Measurements from ENCODE around the gene RHBDL2.
"Not testable (repeated sequence)": the region's sequence is repeated elsewhere in the genome, so short reads cannot be mapped to it uniquely, and the experiment has no call there.

The RHBDL2 gene

GRCh38 chr1:38929476-38929875, 12.2 kb downstream of the RHBDL2 start:
- no peak for DNase-seq

GRCh38 chr1:38929054-38929453, 12.6 kb downstream of the RHBDL2 start:
- DNase-seq: no peak

GRCh38 chr1:38926091-38926490, 15.5 kb downstream of the RHBDL2 start:
- no peak for DNase-seq

GRCh38 chr1:38925391-38925790, 16.2 kb downstream of the RHBDL2 start:
- no peak for DNase-seq

- DNase-seq: peak; percentile 35
Measured at GRCh38 chr1:38923607-38924006, 18.0 kb downstream of the RHBDL2 start.

- no peak for DNase-seq
Measured at GRCh38 chr1:38919130-38919529, 22.5 kb downstream of the RHBDL2 start.

- DNase-seq: no peak
Measured at GRCh38 chr1:38918568-38918967, 23.1 kb downstream of the RHBDL2 start.

- DNase-seq: no peak
Measured at GRCh38 chr1:38917772-38918171, 23.9 kb downstream of the RHBDL2 start.

- DNase-seq: no peak
Measured at GRCh38 chr1:38917337-38917736, 24.3 kb downstream of the RHBDL2 start.

- DNase-seq: peak; percentile 49
Measured at GRCh38 chr1:38915352-38915948, 26.2 kb downstream of the RHBDL2 start.

- not testable (repeated sequence) for DNase-seq
Measured at GRCh38 chr1:38914908-38915307, 26.7 kb downstream of the RHBDL2 start.

GRCh38 chr1:38908821-38909220, 32.8 kb downstream of the RHBDL2 start:
- no peak for DNase-seq

- DNase-seq: no peak
Measured at GRCh38 chr1:38905985-38906384, 35.6 kb downstream of the RHBDL2 start.

GRCh38 chr1:38899560-38899959, 42.1 kb downstream of the RHBDL2 start:
- no peak for DNase-seq

GRCh38 chr1:38898653-38899230, 42.9 kb downstream of the RHBDL2 start:
- DNase-seq: no peak

- no peak for DNase-seq
Measured at GRCh38 chr1:38896169-38896568, 45.5 kb downstream of the RHBDL2 start.

- DNase-seq: no peak
Measured at GRCh38 chr1:38892976-38893375, 48.7 kb downstream of the RHBDL2 start.

GRCh38 chr1:38891753-38892152, 49.9 kb downstream of the RHBDL2 start:
- DNase-seq: no peak

GRCh38 chr1:38889589-38889988, 52.0 kb downstream of the RHBDL2 start:
- DNase-seq: no peak

- no peak for DNase-seq
Measured at GRCh38 chr1:38888423-38889333, 53.0 kb downstream of the RHBDL2 start.

- DNase-seq: no peak
Measured at GRCh38 chr1:38885092-38885491, 56.5 kb downstream of the RHBDL2 start.

- DNase-seq: no peak
Measured at GRCh38 chr1:38881487-38881886, 60.1 kb downstream of the RHBDL2 start, which contains the start of gene GJA9. TSS of gene GJA9 (minus strand) at chr1:38881587. CDS start at chr1:38876098, 5,489 bp downstream.

GRCh38 chr1:38875811-38876210, 65.8 kb downstream of the RHBDL2 start:
- no peak for DNase-seq
